ENCODE data around the gene CDKAL1. TPM values are rescaled to one million over a fixed set of nuclear protein-coding genes. Genes with fewer than 3 reads are reported as not detected.

The CDKAL1 gene
- total and polyA plus RNA-seq, 2 donors (not counting 3 experiments of a cell fraction or from before 2014, with no cell fraction given) = 6.1 to 20.5 TPM

- intact Hi-C loops (cut with micrococcal nuclease) = no loop called here
- Histone ChIP-seq H3K79me2 (ENCODE audit: control insufficient read depth, insufficient read depth, low read length) (no peaks in the 10 kb centered on the region), H3K4me2 (ENCODE audit: insufficient read depth, low read length) (no peak overlapping the region), H3K4me1 (ENCODE audit: control insufficient read depth, extremely low read depth, insufficient read depth, low read length) (no peaks in the 10 kb centered on the region), H3K9me3 (replicated peaks; ENCODE audit: control insufficient read depth, insufficient read depth, low read length) (no peaks in the 10 kb centered on the region), H3K9me1 (replicated peaks; ENCODE audit: control insufficient read depth, extremely low read depth, insufficient read depth, low read length) (no peaks in the 10 kb centered on the region), H3K4me3 (replicated peaks in 1 of 3; ENCODE audit: insufficient read depth in 1 of 3, low read depth in 1 of 3, low read length in 3 of 3) (no peak overlapping the region), H3K27me3 (ENCODE audit: control insufficient read depth in 2 of 2, insufficient read depth in 2 of 2, low read length in 2 of 2) (no peaks in the 10 kb centered on the region), H3K36me3 (ENCODE audit: control insufficient read depth in 2 of 2, extremely low read depth in 1 of 2, insufficient read depth in 2 of 2, low read length in 2 of 2) (no peaks in the 10 kb centered on the region), H2AFZ (ENCODE audit: low read depth, low read length) (no peak overlapping the region), H3K27ac (ENCODE audit: insufficient read depth, low read depth, low read length) (no peak overlapping the region), H4K20me1 (replicated peaks; ENCODE audit: control insufficient read depth, extremely low read depth, insufficient read depth, low read length) (no peaks in the 10 kb centered on the region), H3K9ac (replicated peaks; ENCODE audit: extremely low read depth, insufficient read depth, low read length) (no peak overlapping the region)
- dilution Hi-C loops (cut with MboI; ENCODE audit: extremely low pct_ligation_motif_present, low sequenced_read_pairs) = no loop called here
- no TSS peak for BruUV-seq (replicated peaks)
- CTCF ChIA-PET = no interaction called here
- DNase-seq (ENCODE audit: low read depth, low spot score) (no peak), FAIRE-seq (peak; percentile 12)
- POLR2A ChIA-PET = no interaction called here
- TF ChIP-seq POLR2AphosphoS5 (IDR thresholded peaks at IDR 0.05; ENCODE audit: insufficient read depth, low read depth, low read length) (no peak), MYC (IDR thresholded peaks at IDR 0.05; ENCODE audit: low read depth, low read length) (no peak), GATA2 (IDR thresholded peaks at IDR 0.05; ENCODE audit: insufficient read depth, insufficient read length, low read depth, low read length) (no peak), POLR2A (IDR thresholded peaks at IDR 0.05; ENCODE audit: low read depth, low read length) (no peak), EZH2 (IDR thresholded peaks at IDR 0.05; ENCODE audit: borderline replicate concordance, low read depth, low read length, severe bottlenecking) (no peak), CTCF (IDR thresholded peaks at IDR 0.05; ENCODE audit: extremely low read depth in 1 of 2, insufficient read depth in 1 of 2, low read depth in 1 of 2, low read length in 2 of 2) (no peak), MAX (IDR thresholded peaks at IDR 0.05; ENCODE audit: insufficient read depth, insufficient read length) (no peak), FOS (IDR thresholded peaks at IDR 0.05; ENCODE audit: borderline replicate concordance, insufficient read depth, low read length) (no peak)
Observed at GRCh38 chr6:20900389-20901160, 366.3 kb downstream of the CDKAL1 start.
